GM04504 (cell line): Measurements from ENCODE around the gene AKAP8.
"Not testable (repeated sequence)": the region's sequence is repeated elsewhere in the genome, so short reads cannot be mapped to it uniquely, and the experiment has no call there.

Experiments used
- DNase-seq: peaks from one replicate; pipeline ENCODE4 v3.0.0-alpha.2; 2012; ENCODE audit warnings: low read depth

AKAP8 gene

GRCh38 chr19:15379083-15379998 lies at the start of gene AKAP8:
Gene AKAP8, minus strand, starts transcription at chr19:15379787. Its CDS starts 56 bp downstream, at chr19:15379731.
- peak; percentile 96 for DNase-seq

DNA sequence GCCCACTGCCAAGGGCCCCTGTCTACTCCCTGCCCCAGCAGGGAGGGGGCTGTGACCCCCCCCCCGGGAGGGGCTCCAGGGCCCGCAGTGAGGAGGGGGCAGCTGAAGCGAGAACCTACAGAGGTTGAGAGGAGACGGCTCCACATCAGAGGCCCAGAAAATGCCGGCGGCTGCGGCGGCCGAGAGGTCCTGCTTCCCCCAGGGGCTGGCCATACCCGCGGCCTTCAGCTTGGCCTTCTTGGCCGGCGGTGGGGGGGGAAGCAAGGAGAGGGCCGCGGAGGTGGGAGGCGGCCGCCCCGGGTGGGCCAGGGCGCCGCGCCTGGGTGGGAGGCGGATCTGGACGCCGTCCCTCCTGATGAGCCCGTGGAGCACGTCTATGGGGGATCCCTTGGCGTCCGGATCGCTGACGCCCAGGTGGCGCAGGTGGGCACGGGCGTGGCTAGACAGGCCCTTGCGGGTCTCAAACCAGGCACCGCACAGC lies 48.4 kb upstream of the AKAP8 start:
- no peak for DNase-seq

GRCh38 chr19:15427350-15427700 lies 47.7 kb upstream of the AKAP8 start:
- no peak for DNase-seq

DNA sequence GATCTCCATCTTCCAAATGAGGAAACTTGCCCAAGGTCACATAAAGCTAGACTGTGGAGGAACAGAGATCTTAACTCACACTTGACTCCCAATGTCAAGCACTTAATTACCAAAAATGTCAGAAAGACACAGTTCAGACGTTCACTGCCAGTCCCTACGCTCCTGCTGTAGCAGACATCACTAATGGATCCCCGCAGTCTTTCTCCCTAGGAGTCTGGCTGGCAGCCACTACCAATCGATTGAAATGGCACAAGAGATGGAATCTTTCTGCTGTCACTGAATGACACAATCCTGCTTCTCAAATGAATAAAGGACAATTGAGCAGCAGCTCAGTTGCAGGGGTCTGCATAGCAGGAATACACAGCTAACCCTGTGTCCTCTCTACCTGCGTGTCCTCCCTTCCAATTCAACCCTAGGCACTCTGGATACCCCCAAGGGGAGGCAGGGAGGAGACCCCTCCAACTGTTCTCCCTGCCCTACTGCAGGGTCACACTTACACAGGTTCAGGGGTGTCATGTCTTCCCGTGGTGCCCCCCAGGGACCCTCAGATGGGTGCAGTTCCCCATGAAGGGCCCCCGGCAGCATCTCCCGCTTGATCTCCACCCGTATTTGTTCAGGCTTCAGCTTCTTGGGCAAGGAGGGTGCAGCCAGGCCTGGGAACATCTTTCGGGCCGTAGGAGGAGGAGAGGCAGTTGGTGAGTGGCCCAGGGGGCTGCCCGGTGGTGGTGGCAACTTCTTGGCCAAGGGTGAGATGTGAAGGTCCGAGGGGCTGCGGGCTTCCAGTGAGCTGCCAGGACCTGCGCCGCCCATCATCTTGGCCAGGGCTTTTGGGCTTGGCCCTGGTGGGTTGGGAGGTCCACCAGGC lies 47.1 kb upstream of the AKAP8 start:
- no peak for DNase-seq

GRCh38 chr19:15425321-15425950 lies 45.8 kb upstream of the AKAP8 start:
- no peak for DNase-seq

GRCh38 chr19:15424692-15425272 lies 45.2 kb upstream of the AKAP8 start:
- no peak for DNase-seq

DNA sequence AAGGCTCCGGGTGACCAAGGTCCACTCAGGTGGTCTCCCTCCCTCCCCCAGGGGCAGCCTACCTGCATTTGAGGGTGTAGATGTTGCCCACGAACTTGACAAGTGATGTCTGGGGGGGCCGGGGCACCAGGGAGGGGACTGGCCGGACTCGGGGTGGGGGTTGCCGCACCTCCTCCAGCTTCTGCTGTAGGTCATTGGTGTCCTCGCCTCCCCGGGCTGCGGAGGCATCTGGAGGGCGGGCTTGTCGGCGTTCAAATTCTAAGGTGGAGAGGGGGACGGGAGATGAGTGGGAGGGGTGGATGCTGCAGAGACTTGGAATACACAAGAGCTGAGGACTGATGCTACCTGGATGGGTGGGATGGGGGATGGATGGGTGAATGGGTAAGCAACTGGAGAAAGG lies 44.5 kb upstream of the AKAP8 start:
- DNase-seq: no peak

DNA sequence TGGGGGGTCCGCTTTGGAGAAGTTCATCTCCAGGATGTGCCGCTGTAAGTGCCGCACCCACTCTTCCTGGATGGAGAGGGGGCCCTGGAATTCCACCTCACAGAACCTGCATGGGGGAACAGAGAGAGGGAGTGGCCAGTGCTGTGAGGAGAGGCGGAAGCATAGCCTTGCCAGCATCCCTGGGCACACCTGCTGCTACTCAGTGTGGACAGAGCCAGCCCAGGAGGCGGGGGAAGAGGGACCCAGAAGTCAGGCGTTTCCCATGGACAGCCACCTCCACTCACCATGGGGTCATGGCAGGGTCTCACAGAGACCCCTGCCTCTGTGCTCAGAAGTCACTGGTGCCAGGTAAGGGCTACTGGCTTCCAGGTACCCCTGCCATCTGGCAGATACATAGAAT lies 43.5 kb upstream of the AKAP8 start:
- DNase-seq: no peak

GRCh38 chr19:15422296-15423075 lies 42.9 kb upstream of the AKAP8 start:
- DNase-seq: no peak

DNA sequence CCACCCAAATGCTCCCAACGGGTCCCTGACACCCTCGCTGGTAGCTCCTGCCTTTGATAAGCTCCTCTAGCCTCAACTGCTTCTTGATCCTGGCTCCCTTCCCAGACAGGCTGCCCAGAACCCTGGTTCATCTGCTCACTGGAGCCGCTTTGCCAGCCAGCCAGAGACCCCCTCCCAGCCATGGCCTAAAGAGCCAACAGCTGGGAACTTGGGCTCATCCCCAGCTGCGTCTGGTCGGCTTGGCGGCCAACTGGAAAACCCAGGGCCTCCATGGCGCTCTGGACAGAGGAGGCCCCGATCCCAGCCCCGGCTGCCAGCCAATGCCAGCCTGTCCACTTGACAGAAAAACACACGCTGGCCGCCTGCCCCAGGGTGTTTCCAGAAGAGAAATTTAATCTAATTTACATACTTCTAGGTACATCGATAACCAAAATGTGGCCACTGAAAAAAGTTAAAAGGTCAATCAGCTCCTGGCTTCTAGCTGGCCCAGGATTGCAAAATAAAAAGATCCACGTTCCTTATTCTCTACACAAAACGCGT lies 42.2 kb upstream of the AKAP8 start:
- DNase-seq: no peak

DNA sequence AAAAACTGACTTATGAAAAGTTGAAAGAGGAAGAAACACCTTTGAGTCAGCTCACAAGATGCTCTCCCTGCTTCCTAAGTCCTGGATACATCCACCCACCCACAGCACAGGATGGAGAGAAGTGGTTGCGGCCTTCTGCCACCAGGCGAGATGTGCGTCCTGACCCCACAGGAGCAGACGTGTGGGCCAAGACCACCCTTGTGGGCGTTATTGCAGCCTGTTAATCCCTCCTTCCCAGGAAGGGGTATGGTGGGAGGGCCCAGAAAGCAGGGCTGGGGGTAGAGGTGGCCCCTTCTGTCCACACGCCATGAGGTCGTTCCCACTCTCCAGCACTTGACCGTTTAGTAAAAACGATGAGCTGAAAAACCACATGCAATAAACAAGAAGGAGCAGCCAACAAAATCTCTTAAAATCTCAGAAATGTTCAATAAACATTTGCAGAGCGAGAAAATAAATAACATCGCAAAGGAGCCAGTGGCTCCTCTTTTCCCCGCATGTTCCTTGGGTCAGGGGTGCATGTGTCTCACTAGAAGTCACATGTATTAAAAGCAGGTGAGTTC lies 41.6 kb upstream of the AKAP8 start:
- no peak for DNase-seq

DNA sequence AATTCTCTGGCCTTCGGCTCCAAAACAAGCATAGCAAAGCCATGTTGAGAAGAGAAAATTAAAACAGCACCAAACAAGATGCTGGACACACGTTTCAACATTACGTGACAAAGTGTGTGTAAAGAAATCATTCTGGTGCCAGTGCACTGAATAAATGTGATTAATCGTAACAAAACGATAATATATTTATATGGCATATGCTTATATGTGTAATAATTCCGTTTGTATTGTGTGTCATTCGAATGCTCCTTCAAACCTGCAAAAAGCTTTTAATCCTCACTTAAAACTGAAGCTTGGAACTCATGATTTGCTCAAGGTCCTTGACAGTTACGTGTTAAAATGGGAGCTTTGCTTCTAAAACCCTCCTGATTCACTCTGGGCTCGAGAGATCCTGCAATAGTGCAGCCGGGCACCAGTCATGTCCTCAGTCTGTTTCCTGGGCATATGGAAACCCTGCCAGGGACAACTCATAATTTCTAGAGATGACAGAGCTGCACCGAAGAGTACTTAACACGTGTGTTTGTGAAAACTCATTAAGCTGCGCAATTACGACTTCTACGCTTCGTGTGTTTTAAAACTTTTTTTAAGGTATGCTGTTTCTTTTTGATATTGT lies 39.9 kb upstream of the AKAP8 start:
- DNase-seq: peak; percentile 19

GRCh38 chr19:15418579-15419412 lies 39.2 kb upstream of the AKAP8 start, which contains the start of gene AKAP8L:
Gene AKAP8L, minus strand, starts transcription at chr19:15418988. Its CDS starts 65 bp downstream, at chr19:15418923.
- DNase-seq: peak; percentile 100

DNA sequence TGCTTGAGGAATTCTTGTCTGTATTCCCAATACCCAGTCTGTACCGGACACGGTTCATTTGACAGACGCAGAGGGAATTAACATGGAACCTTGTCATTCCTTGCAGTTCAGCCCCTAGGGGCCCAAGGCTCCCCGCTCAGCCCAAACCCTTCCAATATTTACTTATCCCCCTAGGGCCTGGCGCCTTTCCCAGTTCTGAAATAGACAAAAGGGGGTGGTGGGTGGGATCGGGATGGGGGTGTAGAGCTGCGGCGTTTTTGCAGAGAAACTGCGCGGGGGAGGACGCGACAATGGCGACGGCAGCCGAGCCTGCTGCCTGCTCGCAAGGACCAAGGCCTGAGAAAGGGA lies 38.6 kb upstream of the AKAP8 start:
- no peak for DNase-seq

DNA sequence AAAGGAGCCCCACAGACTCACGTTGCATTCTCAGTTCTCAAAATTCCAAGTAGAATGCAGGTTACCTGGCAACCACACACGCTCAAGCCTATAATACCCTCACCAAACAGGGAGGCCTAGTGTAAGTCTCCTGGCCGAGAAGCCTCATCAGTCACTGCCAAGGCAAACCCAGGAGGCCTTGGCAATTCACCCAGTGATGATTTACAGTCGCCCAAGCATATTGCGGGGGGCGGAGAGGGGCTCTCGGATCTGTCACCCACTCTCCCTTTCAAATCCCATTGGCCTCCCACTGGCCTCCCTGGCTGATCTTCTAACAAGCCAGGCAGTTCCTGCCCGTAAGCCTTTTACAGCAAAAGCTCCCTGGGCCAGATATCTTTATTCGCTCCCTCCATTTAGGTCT lies 38.1 kb upstream of the AKAP8 start:
- DNase-seq: no peak

GRCh38 chr19:15412832-15413231 lies 33.2 kb upstream of the AKAP8 start:
- DNase-seq: no peak

DNA sequence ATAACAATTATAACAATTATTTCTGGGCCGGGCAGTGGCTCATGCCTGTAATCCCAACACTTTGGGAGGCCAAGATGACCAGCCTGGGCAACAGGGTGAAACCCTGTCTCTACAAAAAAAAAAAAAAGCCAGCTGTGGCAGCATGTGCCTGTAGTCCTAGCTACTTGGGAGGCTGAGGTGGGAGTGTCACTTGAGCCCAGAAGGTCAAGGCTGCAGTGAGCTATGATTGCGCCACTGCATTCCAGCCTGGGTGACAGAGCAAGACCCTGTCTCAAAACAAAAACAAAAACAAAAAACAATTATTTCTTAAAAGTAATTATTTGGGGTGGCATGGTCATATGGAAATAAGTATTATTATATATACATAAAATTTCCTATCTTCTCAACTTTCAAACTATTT lies 31.8 kb upstream of the AKAP8 start:
- DNase-seq: not testable (repeated sequence)

GRCh38 chr19:15404780-15405211 lies 25.2 kb upstream of the AKAP8 start:
- no peak for DNase-seq

DNA sequence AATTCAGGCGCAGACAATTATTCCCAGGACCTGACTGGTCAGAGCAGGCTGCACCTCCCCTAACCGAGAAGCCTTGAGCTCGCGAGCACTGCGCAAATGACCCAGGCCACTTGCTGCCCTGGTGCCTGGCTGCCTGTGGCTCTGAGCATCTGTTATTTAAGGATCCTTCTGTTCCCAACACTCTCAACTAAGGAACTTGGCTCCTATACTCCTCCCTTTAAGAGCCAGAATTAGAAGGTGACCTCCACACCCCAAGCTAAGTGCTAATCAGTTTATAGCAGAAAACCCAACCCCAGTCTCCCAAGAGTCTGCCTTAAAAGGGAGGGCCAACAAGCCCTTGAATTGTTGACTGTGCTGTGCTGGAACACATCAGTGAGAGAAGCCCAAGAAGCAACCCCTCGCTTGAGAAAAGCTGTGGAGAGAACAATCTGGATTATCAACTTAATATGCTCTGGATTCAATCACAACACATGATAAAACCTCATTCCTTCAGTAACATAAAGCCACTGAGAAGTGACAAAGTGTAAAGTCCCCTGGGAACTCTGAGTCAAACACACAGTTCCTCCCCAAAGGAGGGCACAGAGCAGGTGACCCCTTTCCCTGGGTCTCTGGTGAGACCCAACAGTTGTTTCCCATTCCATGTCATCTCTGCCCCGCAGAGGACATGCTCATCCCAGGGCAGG lies 24.7 kb upstream of the AKAP8 start:
- DNase-seq: no peak
